HK-2 (cell line): ENCODE measurements around the gene HSPB9.
"Not testable (repeated sequence)": the region's sequence is repeated elsewhere in the genome, so short reads cannot be mapped to it uniquely, and the experiment has no call there.

Experiments
- DNase-seq: peaks from one replicate; pipeline ENCODE4 v3.0.0-alpha.2; 2018; ENCODE audit not compliant: unreplicated experiment

HSPB9 gene

DNA sequence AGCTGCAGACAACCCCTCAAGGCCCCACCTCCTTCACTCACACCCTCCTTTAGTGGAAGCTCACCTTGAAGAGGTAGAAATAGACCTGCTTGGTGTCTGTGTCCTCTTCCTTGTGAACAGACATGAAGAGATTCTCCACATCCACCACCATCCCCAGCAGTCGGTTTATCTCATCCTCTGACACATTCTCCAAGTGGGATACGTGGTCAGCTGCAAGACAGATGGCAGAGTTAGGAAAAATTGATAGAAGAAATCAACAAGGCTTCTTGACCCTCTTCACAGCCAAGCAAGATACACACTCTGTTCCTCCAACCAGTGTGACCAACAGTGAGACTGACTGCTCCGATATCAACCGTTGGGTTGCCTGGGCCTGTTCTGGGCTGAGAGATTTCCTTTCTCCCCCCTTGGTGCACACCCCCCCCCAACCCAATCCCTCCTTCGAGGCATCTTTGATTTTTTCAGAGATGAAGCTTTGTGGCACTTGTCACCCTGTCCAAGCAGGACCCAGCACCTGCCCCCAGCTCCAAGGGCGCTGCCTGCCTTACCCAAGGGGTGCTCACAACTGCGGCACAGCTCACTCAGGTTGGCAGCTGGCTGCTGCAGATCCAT is 2.3 kb upstream of the HSPB9 start:
- no peak for DNase-seq

DNA sequence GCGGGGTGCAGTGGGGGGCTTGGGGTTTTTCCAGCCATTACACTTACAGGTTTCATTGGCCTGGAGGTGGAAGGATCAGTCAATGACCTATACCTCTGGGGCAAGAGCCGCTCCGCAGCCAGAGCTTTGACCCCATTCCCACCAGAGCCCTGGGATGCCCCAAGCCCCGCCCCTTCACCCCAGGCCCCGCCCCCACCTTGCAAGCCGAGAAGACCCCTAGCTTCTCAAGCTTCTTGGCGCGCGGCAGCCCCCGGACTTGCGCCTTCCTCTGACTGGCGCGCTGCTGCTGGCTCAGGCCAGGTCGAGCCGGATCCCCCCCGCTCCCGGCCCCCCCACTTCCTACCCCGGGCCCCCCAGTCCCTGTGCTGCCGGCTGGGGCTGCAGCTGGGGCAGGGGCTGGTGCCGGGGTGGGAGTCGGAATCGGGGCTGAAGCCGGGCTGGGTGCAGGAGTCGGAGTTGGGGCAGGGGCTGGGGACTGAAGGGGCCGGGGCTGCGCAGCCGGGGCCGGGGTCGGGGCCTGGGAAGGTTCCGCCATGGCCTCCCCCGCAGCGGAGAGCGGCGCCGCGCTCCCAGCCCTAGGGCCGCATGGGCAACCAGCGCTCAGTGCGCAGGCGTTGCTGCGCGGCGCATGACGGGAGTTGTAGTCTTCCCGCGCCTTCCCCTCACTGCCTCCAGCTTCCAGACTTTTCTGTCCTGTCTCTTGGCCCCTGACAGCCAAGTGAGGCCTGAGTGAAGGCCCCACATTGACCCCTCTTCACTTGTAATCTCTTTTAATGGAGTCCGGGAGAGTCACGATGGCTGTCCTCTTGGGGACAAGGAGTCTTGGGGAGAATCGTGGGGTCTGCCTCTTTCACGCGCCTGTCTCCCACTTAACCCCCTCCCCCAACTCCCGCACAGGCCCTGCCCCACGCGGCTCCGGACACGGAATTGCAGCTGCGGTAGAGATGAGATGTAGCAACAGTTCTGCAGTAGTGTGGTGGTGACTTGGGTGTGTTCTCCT is 1.5 kb upstream of the HSPB9 start, which contains the start of gene KAT2A:
TSS of gene KAT2A (minus strand) at position 598 of the 1,000 bp plus-strand sequence. CDS start at position 535, 63 bp downstream.
- DNase-seq, result peak; percentile 76

DNA sequence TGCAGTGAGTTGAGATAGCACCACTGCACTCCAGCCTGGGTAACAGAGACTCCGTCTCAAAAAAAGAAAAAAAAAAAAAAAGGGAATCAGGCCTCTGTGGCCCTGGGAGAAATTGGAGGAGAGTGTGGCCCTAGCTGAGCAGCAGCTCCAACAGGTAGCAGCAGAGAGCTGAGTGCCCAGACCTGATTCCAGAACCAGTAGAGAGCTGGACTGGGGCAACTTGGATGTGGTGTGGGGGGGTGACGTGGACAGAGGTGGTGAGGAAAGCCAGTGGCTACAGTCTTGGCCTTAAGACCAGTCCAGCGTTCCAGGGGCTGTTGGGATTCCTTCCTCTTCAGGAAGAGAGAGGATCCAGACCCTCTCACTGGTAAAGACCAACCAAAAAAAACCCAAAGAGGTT is 1.7 kb downstream of the HSPB9 start:
- DNase-seq, result no peak

DNA sequence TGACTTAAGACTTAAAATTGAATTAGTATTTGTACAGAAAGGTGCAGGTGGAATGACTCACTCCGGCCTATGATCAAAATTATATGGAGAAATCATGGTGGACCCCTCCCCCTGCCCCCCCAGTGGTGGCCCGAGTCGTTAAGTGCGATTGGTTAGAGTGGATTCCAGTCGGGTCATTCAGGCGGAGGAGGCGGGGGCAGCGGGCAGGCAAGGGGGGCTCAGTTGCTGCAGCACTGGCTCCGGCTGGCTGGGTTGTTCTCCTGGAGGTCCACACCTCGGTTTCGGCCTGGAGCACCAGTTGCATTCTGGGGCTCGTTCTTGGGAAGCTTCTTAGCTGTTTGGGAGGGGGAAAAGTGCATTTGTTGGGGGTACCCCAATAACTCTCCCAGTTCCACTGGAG is 3.0 kb downstream of the HSPB9 start:
- no peak for DNase-seq

DNA sequence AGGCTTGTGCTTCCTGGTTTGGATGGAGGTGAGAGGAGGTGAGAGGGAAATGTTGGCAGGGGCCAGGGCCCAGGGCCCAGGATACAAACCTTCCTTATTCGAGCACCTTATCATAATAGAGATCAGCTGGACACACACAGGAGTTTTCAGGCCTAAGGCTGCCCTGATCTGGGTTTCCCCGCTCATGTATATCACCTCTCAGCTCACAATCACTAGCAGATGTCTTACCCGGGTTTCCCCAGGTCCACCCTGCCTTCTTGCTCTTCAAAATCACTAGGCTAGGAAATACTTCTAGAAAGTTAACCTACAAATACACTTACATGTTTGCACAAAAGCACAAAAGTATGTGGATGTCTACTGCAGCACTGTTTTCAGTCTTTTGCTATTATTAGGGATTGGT is 4.2 kb downstream of the HSPB9 start:
- DNase-seq, result no peak

DNA sequence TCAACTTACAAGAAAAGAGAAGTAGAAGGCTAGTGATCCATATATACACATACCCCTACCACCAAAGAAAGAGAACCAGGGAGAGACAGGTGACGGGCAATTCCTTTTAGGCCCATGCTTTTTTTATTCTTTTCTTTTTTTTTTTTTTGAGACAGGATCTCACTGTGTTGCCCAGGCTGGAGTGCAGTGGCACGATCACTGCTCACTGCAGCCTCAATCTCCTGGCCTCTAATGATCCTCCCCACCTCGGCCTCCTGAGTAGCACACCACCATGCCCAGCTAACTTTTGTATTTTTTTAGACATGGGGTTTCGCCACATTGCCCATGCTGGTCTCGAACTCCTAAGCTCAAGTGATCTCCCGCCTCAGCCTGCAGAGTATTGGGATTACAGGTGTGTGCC is 4.8 kb downstream of the HSPB9 start:
- no peak for DNase-seq

DNA sequence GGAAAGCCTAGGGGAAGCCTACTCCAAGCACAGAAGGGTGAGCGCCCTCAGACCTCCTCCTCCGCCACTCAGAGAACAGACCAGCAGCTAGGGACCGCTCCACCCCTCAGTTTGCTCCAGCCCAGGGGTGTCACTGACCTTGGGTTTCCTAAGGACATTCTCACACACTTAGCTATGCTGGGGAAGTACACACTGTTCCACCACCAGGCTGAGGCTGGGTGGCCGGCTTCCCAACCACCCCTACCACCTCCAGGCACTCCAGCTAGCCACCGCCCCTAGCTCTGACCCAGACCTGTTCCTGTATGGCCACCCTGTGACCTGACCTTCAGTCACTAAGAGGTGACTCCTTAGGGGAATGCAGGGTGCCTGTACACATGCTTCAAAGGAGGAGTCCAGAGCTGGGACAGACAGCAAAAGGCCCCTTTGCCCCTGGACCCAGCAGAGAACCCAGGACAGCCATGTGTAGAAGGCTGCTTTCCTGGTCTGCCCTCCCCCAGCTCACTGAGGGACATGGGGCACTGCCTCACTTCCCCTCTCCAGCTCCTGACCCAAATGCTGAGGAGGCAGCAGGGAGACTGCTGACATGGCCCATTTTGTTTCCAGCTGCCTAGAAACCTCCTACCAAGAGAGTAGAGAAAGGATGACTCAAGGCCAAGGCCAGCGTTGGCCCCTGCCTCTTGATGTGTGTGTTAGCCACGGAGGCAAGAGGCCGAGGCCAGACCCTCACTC is 6.7 kb downstream of the HSPB9 start:
- DNase-seq, result no peak

DNA sequence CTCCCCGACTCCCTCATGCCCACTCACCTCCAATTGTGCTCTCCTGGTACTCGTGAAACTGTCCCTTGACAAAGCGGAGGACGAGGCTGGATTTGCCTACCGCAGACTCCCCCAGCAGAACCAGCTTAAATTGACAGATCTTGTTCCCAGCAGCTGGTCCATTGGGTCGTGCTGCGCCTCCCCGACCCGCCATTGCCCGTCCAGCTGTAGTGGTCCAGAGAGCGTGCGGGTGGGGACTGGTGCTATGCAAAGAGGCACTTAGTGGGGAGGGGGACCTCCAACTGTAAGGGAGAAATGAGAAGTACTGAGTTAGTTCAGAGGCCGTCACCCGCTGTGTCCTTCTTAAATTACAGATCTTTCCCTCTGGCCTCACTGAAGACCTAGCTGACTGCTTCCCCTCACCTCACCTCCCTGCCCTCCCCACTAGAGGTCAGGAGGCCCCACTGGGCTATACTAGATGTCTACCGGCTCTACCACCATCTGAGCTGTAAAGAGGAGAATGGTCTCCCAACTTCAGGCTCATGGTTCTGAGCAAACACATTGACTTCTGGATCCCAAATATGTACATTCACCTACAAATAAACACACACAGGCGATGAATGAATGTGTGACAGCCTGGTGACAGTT is 7.8 kb downstream of the HSPB9 start:
- DNase-seq, result no peak

DNA sequence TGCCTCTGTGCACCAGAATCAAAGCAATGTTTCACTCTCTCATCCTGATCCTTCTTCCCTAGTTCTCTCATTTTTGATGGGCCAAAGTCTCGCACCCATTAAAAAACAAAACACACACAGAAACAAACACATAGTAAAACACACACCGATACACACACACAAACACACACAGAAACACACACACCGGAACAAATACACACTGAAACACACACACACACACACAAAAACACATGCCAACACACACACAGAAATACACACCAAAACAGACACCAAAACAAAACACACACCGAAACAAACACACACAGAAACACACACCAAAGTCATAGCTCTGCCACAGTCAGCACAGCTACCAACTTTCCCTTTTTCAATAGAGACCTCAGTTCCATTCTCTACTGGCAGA is 8.6 kb downstream of the HSPB9 start:
- DNase-seq, result no peak

DNA sequence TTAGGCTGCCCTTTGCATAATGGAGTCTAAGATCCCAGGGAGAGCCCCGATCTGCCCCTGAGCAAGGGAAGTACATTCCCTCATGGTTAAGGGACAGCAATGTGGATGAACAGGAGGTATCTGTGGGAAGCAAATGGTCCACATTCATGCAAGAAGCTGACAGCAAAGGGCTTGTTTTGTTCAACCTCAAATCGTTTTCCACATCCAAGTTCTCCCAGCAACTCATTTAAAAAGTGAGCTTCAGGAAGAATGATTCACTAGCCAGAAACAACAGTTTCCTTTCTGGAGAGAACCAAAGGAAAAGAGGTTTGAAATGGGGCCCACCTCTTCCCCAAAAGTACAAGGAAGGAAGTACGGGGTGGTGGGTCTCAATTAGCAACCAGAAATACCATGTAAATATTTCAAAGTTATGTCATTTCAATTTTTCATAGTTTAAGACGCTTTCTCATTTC is 9.4 kb downstream of the HSPB9 start:
- DNase-seq, result no peak

DNA sequence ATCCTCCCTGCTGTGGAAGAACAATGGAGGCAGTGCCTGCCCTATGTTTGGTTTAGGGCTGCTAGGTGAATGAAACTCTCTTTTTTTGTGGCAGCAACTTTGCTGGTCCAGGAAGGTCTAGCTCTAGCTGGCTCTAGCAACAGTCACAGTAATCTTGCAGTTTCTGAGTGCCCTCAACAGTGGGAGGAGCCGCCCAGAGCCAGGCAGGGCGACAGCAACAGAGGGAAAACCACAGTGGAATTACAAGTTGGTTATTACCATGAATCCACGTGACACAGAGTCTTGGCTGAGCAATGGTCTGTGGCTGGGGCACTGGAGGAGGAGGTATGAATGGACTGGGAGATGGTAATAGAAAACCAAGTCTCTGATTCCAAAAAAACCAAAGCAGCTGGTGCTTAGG is 10.3 kb downstream of the HSPB9 start:
- DNase-seq, result peak; percentile 80

DNA sequence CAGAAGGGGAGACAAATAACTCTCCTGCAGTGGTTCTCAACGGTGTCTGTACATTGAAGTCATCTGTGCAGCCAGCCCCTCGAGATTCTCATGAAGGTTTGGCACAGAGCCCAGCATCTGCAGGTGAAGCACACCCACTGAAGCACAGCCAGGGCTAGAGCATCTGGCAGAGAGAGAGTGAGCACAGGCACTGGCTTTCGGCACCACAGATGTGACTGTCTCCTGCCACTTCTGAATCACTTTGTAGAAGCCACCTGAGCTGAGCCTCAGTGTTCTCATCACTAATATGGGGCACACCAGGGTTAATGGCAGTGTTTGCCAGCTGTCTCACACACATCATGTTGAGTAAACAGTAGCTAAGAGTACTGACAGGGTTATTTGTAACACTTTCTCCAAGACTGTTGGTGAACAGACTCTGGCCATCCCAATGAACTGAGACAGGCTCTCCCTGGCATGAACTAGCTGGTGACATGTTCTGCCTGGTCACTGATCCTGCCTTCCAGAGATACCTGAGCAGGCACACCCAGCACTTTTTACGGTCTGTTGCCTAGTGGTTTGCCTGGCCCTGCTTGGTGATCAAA is 10.9 kb downstream of the HSPB9 start:
- DNase-seq, result no peak

DNA sequence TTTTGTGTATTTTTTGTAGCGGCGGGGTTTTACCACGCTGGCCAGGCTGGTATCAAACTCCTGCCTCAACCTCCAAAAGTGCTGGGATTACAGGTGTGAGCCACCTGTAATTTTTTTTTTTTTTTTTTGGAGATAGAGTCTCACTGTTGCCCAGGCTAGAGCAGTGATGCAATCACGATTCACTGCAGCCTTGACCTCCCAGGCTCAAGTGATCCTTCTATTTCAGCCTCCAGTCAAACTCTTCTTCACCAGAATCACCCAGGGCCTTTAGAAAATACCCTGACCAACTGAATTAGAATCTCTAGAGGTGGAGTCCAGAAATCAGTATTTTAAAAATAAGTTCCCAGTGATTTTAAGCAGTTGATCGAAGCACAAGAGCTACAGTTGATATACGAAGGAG is 12.5 kb downstream of the HSPB9 start:
- DNase-seq, result no peak

DNA sequence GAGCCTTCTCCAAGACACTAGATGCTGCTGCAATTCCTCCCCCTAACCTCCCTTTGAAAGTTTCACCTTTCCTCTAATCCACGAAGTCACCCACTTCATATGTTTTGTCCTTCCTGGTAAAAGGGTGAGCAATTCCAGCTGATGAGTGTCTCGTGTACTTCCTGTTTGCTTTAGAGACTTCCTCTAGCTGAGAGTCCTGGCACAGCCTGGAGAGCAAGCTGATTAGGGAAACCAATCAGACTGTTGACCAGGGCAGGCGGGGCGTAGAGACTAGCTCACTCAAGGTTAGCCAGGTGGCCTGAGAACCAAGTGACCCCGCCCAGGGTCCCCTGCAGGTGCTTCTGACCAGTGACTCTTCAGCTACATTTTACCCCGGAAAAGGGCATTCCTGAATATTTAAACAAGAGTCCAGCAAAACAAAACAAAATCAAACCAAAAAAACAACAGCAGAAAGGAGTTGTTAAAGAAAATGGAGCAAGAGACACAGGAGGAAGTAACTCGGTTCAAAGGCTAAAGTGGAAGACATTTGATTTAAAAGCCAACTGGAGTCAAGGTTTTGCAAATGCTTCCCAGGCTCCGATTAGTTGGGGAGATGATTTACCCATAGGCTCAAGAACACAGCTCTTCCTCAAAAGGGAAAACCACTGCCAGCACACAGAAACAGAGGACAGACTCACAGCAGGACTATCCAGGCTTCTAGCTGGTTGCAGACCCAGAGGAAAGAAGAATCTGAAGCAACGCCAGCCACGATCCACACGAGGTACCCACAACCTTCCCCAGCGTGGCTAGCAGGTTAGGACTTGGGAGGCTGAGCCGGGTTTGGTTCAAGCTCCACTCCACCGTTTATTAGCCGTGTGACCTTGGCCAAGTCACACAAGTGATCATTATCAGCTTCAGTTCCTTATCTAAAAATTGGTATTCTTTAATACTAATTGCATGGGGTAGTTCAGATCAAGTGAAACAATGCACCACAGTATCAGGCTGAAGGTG is 13.4 kb downstream of the HSPB9 start:
- DNase-seq, result peak; percentile 62

DNA sequence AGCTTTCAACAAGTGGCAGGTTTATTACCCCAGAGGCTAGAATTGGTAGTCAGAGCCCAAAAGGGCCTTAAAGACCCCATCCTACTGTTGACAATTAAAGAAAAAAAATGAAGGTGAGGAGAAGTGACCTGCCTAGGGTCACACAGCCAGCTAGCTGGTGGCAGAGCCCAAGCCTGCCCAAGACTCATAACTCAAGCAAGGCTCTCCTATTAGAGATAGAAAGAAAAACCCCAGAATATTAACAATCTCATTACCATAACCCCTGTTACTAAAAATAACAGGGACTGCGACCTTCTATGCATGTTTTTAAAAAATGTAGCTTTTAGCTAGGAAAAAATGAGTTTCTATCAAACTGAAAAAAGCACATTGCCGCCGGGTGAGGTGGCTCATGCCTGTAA is 14.0 kb downstream of the HSPB9 start:
- no peak for DNase-seq

DNA sequence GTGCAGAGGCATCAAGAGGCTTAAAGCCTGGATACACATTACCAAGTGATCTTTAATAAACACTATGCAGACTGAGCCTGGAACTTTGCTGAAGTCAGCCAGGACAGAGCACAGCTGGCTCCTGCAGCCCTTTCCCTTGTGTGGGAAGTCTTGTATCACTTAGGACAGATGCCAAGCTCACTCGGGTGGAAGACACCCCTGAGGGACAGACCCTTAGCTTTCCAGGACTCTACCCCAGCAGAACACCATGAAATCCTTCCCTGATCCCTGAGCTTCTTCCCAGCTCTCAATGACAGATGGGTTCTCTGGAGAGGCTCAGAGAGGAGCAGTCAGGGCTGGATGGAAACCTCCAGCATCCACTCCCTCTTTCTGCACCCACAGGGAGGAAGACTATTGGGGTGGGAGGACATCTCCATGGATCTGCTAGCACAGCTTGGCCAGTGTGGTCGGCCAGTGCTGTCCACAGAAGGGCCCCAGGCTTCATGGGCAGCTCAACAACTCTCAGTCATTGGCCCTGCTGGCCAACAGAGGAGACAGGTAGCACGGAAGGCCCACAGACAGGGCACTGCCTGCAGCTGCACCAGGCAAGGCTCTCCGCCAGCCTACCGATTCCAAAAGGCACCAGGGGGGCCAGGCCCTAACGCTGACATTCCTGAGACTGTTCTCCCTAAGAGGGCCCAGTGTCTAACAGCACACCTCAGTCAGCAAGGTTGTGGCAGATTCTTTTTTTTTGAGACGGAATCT is 16.3 kb downstream of the HSPB9 start:
- DNase-seq, result no peak

DNA sequence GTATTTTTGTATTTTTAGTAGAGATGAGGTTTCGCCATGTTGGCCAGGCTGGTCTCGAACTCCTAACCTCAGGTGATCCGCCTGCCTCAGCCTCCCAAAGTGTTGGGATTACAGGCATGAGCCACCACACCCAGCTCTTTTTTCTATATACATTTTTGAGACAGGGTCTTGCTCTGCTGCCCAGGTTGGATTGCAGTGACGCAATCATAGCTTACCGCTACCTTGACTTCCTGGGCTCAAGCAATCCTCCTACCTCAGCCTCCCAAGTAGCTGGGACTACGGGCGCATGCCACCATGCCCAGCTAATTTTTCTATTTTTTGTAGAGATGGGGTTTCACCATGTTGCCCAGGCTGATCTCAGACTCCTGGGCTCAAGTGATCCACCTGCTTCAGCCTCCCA is 18.1 kb downstream of the HSPB9 start:
- not testable (repeated sequence) for DNase-seq

DNA sequence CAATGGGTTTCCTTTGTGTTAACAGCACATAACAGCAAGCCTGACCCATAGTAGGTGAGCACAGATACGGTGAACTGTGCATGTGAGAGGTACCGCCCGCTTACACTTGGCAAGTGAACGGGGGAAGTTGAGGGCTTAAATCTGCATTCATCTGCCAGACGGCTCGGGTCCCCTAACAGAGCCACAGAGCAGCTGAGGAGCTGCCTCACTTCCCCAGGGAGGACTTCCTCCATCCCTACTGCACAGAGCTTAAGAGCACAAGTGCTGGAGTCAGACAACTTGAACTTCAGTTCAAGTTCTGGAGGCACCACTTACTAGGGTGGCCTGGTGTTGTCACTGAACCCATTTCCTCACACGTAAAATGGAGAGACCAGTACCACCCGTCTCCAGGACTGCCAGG is 18.8 kb downstream of the HSPB9 start:
- DNase-seq, result no peak

DNA sequence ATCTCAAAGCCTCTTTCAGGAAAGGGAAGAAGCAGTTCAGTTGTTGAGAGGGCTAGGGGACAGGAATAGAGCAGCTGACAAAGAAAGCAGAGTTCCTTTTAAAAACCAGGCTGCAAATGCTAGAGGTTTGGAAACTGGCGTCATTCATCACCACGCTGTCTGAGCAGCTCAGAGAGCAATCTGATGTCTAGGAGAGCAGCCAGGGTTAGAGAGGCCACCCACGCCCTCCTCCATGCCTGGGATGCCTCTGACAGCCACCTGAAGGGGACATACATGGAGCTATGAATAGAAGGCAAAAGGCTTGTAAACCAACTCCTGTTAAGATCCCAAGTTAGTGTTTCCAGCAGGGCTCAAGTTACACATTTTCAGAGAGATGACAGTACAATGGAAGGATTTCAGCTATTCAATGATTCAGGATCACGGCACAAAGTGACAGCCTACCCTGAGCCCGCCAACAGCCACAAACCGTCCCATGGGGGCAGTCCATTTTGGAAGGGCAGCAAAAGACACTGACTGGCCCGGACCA is 19.8 kb downstream of the HSPB9 start:
- no peak for DNase-seq
